Measurements from ENCODE around the gene TBC1D23.

GRCh38 chr3:100316641-100317069, 55.9 kb downstream of the TBC1D23 start:
- no peak for TF ChIP-seq POLR2AphosphoS5 (IDR thresholded peaks at IDR 0.05; ENCODE audit: borderline replicate concordance, low read depth, low read length)
- no peak for TF ChIP-seq EZH2 (IDR thresholded peaks at IDR 0.05)
- TF ChIP-seq FOXP2 (optimal IDR thresholded peaks at IDR 0.05; ENCODE audit: control extremely low read depth, extremely low read length, insufficient read depth) = no peak
